GM19240 (cell line): ENCODE results near the gene VENTX.

Source experiments
- DNase-seq: peaks from one replicate; pipeline ENCODE4 v3.0.0; 2011; ENCODE audit warnings: low spot score; ENCODE audit not compliant: insufficient read length

The VENTX gene

GRCh38 chr10:133271521-133272300, 34.1 kb downstream of the VENTX start:
- no peak for DNase-seq

DNA sequence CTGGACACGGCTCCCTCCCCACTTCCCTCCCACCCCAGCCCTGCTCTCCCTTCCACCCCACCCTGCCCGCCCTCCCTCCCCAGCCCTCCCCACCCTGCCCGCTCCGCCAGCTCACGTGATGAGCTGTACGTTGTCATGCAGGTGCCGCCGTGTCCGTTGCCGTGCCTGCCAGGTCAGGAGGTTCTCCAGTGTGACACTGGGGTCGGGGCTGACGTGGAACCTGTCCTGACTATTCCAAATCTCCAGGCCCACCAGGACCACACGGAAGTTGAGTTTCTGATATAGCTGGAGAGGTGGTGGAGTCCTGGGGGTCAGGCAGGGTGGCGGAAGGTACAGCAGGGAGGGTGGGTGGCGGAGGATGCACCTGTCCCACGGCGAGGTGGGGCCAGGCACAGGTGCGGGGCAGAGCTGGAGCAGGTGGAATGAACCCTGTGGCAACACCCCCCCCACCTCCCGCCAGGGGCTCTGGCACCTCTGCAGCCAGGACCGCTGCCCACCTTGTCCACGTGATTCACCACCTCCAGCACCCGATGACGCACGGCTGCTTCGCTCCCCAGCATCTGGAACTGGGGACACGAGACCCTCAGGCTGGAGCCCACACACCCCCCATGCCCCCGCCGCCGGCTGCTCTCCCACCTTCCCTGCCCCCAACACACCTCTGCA, 34.8 kb downstream of the VENTX start:
- no peak for DNase-seq

DNA sequence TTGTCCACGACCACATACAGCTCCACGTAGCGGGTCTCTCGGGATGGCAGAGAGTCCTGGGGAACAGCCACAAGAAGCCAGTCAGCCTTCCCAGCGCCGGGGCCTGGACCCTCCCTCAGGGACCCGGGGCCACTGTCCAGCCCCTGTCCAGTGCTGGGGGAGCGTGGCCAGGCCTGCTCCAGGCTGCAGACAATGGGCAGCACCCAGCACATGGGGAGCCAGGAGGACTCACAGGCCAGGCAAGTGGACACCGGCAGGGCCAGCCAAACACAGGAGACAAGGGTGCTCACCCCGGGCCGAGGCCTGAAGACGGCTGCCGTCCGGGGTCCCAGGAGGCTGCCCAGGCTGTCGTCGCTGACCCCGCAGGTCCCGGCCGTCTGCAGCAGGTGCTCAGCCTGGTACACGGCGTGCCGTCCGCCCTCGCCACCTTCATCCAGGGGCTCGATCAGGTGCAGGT, 35.3 kb downstream of the VENTX start:
- DNase-seq = no peak

- no peak for DNase-seq
These were observed 36.0 kb downstream of the VENTX start for GRCh38 chr10:133273534-133274143.

GRCh38 chr10:133274751-133275683, 37.4 kb downstream of the VENTX start:
- peak; percentile 92 for DNase-seq

GRCh38 chr10:133275684-133276092, 38.0 kb downstream of the VENTX start:
- peak; percentile 83 for DNase-seq

DNA sequence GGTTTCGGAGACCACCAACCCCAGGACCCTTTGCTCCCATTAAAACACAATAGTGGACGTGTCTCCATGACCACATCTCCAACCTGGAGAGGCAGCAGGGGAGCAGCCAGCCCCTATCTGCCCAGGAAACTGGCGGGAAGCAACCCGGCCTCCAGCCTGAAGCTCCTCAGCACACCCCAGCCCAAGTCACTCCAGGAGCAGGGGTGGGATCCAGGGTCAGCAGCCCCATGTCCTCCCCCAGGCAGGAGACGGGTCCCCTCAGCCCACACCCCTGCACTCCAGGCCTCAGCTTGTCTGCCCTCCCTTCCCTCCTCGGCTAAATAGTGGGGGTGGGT, 38.4 kb downstream of the VENTX start:
- DNase-seq = no peak

DNA sequence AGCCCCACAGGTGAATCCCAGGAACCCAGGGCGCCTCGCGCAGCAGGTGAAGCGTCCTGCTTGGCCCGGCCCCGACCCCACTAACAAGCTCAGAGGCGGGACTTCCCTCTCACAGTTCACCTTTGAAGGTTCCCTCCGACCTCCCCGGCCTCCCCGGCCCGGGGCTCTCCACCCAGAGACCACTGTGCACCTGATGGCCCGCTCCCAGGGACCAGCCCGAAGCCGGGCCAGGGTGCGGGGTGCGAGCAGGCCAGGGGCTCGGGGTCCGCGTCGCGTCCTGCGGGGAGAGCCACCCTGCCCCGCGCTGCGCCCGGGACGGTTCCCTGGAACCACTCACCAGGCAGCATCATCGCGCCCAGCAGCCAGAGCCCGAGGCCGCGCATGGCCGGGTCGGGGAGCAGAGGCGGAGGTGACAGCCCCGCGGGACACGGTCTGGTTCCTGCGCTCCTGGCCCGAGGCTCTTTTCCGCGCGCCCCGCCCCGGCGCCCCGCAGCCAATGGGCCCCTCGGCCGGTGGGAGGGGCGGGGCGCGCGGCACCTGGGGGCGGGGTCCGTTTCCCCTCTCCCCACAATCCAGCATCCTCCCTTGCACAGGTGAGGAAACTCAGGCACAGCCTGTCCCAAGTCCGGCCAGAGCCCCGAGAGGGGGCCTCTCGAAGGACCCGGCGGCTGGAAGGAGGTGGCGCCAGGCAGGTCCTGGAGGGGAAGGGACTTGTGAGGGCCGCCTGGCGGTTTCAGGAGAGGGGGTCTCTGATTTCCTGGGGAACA, 39.0 kb downstream of the VENTX start, which contains the start of gene ADAM8:
TSS of gene ADAM8 (minus strand) at position 434 of the 767 bp plus-strand sequence. CDS start at position 383, 51 bp downstream.
- DNase-seq = peak; percentile 88

DNA sequence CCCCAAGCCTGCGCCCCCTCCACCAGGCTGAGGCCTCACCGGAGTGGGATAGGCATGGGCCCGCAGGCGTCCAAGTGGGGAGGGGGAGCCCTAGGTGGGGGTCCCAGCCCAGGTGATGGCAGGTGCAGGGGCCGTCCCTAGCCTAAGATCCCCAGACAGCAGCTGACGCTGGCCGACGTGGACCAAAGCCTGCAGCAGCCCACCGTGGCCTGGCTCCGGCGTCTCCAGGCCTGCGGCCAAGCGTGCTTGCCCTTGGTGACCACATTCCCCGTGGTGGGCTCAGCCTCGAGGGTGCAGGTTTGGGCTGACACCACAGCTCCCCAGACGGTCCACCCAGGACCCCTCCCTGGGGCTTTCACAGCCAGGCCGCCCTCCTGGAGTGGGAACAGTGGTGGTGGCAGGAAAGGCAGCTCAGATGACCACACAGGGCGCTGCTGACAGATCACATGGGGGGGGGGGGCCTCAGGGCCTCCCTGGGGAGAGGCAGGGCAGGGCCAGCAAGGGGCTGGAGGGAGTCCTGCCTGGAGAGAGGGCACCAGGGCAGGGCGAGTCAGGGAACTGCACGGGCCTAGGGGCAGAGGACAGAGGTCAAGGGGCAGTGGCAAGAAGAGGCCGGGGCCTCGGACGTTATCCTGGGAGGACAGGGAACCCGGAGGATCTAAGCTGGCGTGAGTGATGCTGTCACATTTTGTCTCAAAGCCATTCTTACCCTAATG, 39.8 kb downstream of the VENTX start:
- DNase-seq = no peak

GRCh38 chr10:133277993-133278576, 40.4 kb downstream of the VENTX start:
- no peak for DNase-seq

GRCh38 chr10:133278577-133279265, 41.1 kb downstream of the VENTX start:
- DNase-seq = peak; percentile 84

- no peak for DNase-seq
These were observed 41.9 kb downstream of the VENTX start for GRCh38 chr10:133279326-133280226.

GRCh38 chr10:133280391-133281059, 42.9 kb downstream of the VENTX start:
- no peak for DNase-seq

DNA sequence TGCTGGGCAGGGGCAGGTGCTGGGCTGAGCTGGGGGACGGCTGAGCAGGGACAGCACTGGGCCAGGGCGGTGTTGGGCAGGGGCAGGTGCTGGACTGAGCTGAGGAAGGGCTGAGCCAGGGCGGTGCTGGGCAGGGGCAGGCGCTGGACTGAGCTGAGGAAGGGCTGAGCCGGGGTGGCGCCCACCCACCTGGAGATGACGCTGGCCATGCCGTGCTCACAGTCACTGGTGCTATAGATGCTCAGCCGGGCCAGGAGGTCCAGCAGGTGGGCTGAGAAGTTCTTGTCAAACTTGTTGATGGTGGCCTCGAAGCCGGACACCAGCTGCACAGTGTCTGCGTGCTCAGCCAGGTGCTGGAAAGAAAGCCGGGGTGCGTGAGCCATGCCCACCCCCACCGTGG, 43.4 kb downstream of the VENTX start:
- no peak for DNase-seq

GRCh38 chr10:133281628-133282372, 44.1 kb downstream of the VENTX start:
- DNase-seq = no peak

- no peak for DNase-seq
These were observed 45.3 kb downstream of the VENTX start for GRCh38 chr10:133282846-133283390.
